Neural progenitor cell (in vitro differentiated cells): Measurements from ENCODE around the gene BIRC3. TPM values are rescaled to one million over a fixed set of nuclear protein-coding genes. Genes with fewer than 3 reads are reported as not detected.
A peak's percentile ranks its signal among the peaks of the same experiment; 100 is the strongest.

Experiments used
- DNase-seq: peaks from one replicate; pipeline ENCODE4 v3.0.0-alpha.2; 2016; ENCODE audit warnings: low spot score
- H2AFZ ChIP-seq: fragments of 200-600 bp; sonication (generic); replicated peaks from 2 replicates; pipeline ENCODE4 v1.6.1; 2016; ENCODE audit warnings: antibody characterized with exemption
- H3F3A ChIP-seq: fragments of 200-600 bp; sonication (generic); 2 replicates; pipeline ENCODE4 v1.6.1; 2016; ENCODE audit warnings: antibody characterized with exemption, low read depth
- H3K27ac ChIP-seq: fragments of 200-600 bp; sonication (generic); 2 replicates; pipeline ENCODE4 v1.5.1; 2016; ENCODE audit warnings: mild to moderate bottlenecking
- H3K27me3 ChIP-seq: fragments of 200-600 bp; sonication (generic); 2 replicates; pipeline ENCODE4 v1.6.1; 2016; ENCODE audit warnings: mild to moderate bottlenecking, moderate library complexity
- H3K36me3 ChIP-seq: fragments of 200-600 bp; sonication (generic); 2 replicates; pipeline ENCODE4 v1.5.1; 2016
- H3K4me1 ChIP-seq: fragments of 200-600 bp; sonication (generic); 2 replicates; pipeline ENCODE4 v1.6.1; 2016; ENCODE audit warnings: mixed run types
- H3K4me2 ChIP-seq: fragments of 200-600 bp; sonication (generic); 2 replicates; pipeline ENCODE4 v1.6.1; 2016
- H3K4me3 ChIP-seq: fragments of 200-600 bp; sonication (generic); 2 replicates; pipeline ENCODE4 v1.5.1; 2016
- H3K79me2 ChIP-seq: fragments of 200-600 bp; sonication (generic); 2 replicates; pipeline ENCODE4 v1.6.1; 2016; ENCODE audit warnings: low read depth
- H3K9ac ChIP-seq: fragments of 200-600 bp; sonication (generic); 2 replicates; pipeline ENCODE4 v1.6.1; 2016
- H3K9me3 ChIP-seq: fragments of 200-600 bp; sonication (generic); 2 replicates; pipeline ENCODE4 v1.5.1; 2016; ENCODE audit warnings: low read depth
- H4K20me1 ChIP-seq: fragments of 200-600 bp; sonication (generic); 2 replicates; pipeline ENCODE4 v1.6.1; 2016; ENCODE audit warnings: low read depth
- H3K27ac Mint-ChIP-seq: 3 replicates; pipeline ENCODE4 v1.8.0; 2021; ENCODE audit warnings: mixed read lengths
- H3K27me3 Mint-ChIP-seq: 2 replicates; pipeline ENCODE4 v1.8.0; 2022; ENCODE audit warnings: low read depth, mild to moderate bottlenecking, inconsistent platforms, moderate library complexity, mixed read lengths; ENCODE audit not compliant: insufficient read depth
- H3K36me3 Mint-ChIP-seq: 3 replicates; pipeline ENCODE4 v1.8.0; 2021; ENCODE audit warnings: mixed read lengths
- H3K4me1 Mint-ChIP-seq: 3 replicates; pipeline ENCODE4 v1.8.0; 2021; ENCODE audit warnings: mixed read lengths
- H3K4me3 Mint-ChIP-seq: 3 replicates; pipeline ENCODE4 v1.8.0; 2021; ENCODE audit warnings: mild to moderate bottlenecking, moderate library complexity, mixed read lengths
- H3K9me3 Mint-ChIP-seq: 3 replicates; pipeline ENCODE4 v1.8.0; 2020; ENCODE audit warnings: mixed read lengths
- CTCF ChIP-seq: fragments of 200-600 bp; sonication (generic); IDR thresholded peaks from 2 replicates; pipeline ENCODE4 v1.5.1; 2017; ENCODE audit warnings: antibody characterized with exemption, mild to moderate bottlenecking
- EZH2 ChIP-seq: fragments of 200-600 bp; sonication (generic); IDR thresholded peaks from 2 replicates; pipeline ENCODE4 v1.6.1; 2017; ENCODE audit warnings: antibody characterized with exemption, mild to moderate bottlenecking, moderate library complexity
- EZH2phosphoT487 ChIP-seq: fragments of 200-600 bp; sonication (generic); IDR thresholded peaks from 2 replicates; pipeline ENCODE4 v1.6.1; 2017; ENCODE audit warnings: antibody characterized with exemption
- total RNA-seq: library from RNA; depleted of rRNA; stranded (reverse); fragments of >200 nt; gene quantifications from 2 replicates; pipeline ENCODE4 v1.2.3, GENCODE V29; 2015; ENCODE audit warnings: low replicate concordance

The BIRC3 gene
- total RNA-seq, 1 donor from 2014 or later: not detected

GRCh38 chr11:102289592-102289991 is 27.7 kb upstream of the BIRC3 start:
- H3K36me3 ChIP-seq: no peaks in the 10 kb centered on the region
- H3F3A ChIP-seq: no peaks in the 10 kb centered on the region
- Mint-ChIP-seq H3K4me3 (no peak overlapping the region), H3K9me3 (no peaks in the 10 kb centered on the region), H3K36me3 (no peaks in the 10 kb centered on the region), H3K27ac (no peak overlapping the region), H3K27me3 (no peaks in the 10 kb centered on the region), H3K4me1 (peaks cover 8% of the 10 kb centered on the region)
- no peaks in the 10 kb centered on the region for H3K4me1 ChIP-seq
- H2AFZ ChIP-seq: peak overlapping the region; percentile 47
- no peak overlapping the region for H3K27ac ChIP-seq
- no peak overlapping the region for H3K4me3 ChIP-seq
- H4K20me1 ChIP-seq: no peaks in the 10 kb centered on the region
- H3K27me3 ChIP-seq: no peaks in the 10 kb centered on the region
- DNase-seq: no peak
- no peak overlapping the region for H3K9ac ChIP-seq
- no peak overlapping the region for H3K4me2 ChIP-seq
- H3K79me2 ChIP-seq: no peaks in the 10 kb centered on the region
- H3K9me3 ChIP-seq: no peaks in the 10 kb centered on the region
- no peak for TF ChIP-seq CTCF
- no peak for TF ChIP-seq EZH2
- TF ChIP-seq EZH2phosphoT487: no peak

- Mint-ChIP-seq H3K4me1 (peaks cover 8% of the 10 kb centered on the region), H3K4me3 (no peak overlapping the region), H3K9me3 (no peaks in the 10 kb centered on the region), H3K36me3 (no peaks in the 10 kb centered on the region), H3K27me3 (peaks cover 3% of the 10 kb centered on the region), H3K27ac (no peak overlapping the region)
- DNase-seq: no peak
- Histone ChIP-seq H3K9ac (no peak overlapping the region), H3K27ac (no peak overlapping the region), H3K36me3 (no peaks in the 10 kb centered on the region), H2AFZ (no peak overlapping the region), H3F3A (no peaks in the 10 kb centered on the region), H3K9me3 (no peaks in the 10 kb centered on the region), H3K4me2 (no peak overlapping the region), H3K4me3 (no peak overlapping the region), H3K79me2 (no peaks in the 10 kb centered on the region), H3K4me1 (no peaks in the 10 kb centered on the region), H4K20me1 (no peaks in the 10 kb centered on the region), H3K27me3 (no peaks in the 10 kb centered on the region)
- TF ChIP-seq EZH2phosphoT487 (no peak), CTCF (no peak), EZH2 (no peak)
These were observed 25.5 kb upstream of the BIRC3 start for GRCh38 chr11:102291831-102292230.

- Histone ChIP-seq H3K4me2 (no peak overlapping the region), H3F3A (no peaks in the 10 kb centered on the region), H3K4me1 (no peaks in the 10 kb centered on the region), H3K9ac (no peak overlapping the region), H4K20me1 (no peaks in the 10 kb centered on the region), H3K79me2 (no peaks in the 10 kb centered on the region), H3K4me3 (no peak overlapping the region), H3K27me3 (no peaks in the 10 kb centered on the region), H3K36me3 (no peaks in the 10 kb centered on the region), H3K27ac (no peak overlapping the region), H2AFZ (no peak overlapping the region), H3K9me3 (no peaks in the 10 kb centered on the region)
- Mint-ChIP-seq H3K4me3 (no peak overlapping the region), H3K27ac (no peak overlapping the region), H3K36me3 (no peaks in the 10 kb centered on the region), H3K4me1 (peaks cover 8% of the 10 kb centered on the region), H3K27me3 (peaks cover 3% of the 10 kb centered on the region), H3K9me3 (peaks cover 3% of the 10 kb centered on the region)
- DNase-seq: no peak
- TF ChIP-seq CTCF (no peak), EZH2 (no peak), EZH2phosphoT487 (no peak)
These were observed 24.4 kb upstream of the BIRC3 start for GRCh38 chr11:102292933-102293332.
